GM12874 (cell line): ENCODE data around the gene ST6GALNAC5.

Source experiments
- TF ChIP-seq, protein P1 (sequence below): IDR thresholded peaks from 2 replicates; pipeline ENCODE4 v1.5.1; 2011; ENCODE audit warnings: low read depth, mild to moderate bottlenecking, control low read depth, low read length, moderate library complexity; ENCODE audit not compliant: insufficient read depth

Gene ST6GALNAC5

DNA sequence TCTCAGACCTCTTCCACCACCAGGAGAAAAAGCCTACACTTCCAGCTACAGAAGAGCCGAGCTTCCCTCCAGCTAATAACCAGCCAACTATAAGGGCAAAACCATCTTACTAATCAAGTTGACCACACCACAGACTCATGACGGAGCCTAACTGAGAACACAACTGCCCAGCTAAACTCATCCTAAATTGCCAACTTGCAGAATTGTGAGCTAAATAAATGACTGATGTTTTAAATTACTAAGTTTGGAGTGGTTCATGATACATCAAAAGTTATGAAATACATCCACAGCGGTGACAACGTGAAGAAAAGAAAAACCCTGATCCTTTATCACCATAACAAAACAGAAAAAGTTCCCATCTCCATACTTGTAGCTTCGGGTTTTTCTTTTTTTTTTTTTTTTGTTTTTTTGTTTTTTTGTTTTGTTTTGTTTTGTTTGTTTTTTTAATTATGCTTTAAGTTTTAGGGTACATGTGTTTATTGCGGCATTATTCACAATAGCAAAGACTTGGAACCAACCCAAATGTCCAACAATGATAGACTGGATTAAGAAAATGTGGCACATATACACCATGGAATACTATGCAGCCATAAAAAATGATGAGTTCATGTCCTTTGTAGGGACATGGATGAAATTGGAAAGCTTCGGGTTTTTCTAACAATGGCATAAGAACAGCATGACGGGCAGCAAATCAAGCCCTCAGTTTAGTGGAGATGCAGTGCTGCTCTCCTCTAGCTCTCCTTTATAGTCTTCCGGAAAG is 229.4 kb downstream of the ST6GALNAC5 start:
- TF ChIP-seq, protein P1, sequence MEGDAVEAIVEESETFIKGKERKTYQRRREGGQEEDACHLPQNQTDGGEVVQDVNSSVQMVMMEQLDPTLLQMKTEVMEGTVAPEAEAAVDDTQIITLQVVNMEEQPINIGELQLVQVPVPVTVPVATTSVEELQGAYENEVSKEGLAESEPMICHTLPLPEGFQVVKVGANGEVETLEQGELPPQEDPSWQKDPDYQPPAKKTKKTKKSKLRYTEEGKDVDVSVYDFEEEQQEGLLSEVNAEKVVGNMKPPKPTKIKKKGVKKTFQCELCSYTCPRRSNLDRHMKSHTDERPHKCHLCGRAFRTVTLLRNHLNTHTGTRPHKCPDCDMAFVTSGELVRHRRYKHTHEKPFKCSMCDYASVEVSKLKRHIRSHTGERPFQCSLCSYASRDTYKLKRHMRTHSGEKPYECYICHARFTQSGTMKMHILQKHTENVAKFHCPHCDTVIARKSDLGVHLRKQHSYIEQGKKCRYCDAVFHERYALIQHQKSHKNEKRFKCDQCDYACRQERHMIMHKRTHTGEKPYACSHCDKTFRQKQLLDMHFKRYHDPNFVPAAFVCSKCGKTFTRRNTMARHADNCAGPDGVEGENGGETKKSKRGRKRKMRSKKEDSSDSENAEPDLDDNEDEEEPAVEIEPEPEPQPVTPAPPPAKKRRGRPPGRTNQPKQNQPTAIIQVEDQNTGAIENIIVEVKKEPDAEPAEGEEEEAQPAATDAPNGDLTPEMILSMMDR = no peak

- TF ChIP-seq, protein P1 = no peak
These were observed 233.6 kb downstream of the ST6GALNAC5 start for GRCh38 chr1:77100875-77101274.

GRCh38 chr1:77103486-77103885 is 236.2 kb downstream of the ST6GALNAC5 start:
- TF ChIP-seq, protein P1 = no peak

GRCh38 chr1:77104672-77105071 is 237.4 kb downstream of the ST6GALNAC5 start:
- TF ChIP-seq, protein P1 = no peak
